Medulla oblongata (tissue), 1 donor: ENCODE measurements around the gene IMPA2.
"Not testable (repeated sequence)": the region's sequence is repeated elsewhere in the genome, so short reads cannot be mapped to it uniquely, and the experiment has no call there.

Source experiments
- DNase-seq: peaks from one replicate; pipeline ENCODE4 v3.0.0-alpha.2; 2015; ENCODE audit errors: extremely low spot score

Gene IMPA2

DNA sequence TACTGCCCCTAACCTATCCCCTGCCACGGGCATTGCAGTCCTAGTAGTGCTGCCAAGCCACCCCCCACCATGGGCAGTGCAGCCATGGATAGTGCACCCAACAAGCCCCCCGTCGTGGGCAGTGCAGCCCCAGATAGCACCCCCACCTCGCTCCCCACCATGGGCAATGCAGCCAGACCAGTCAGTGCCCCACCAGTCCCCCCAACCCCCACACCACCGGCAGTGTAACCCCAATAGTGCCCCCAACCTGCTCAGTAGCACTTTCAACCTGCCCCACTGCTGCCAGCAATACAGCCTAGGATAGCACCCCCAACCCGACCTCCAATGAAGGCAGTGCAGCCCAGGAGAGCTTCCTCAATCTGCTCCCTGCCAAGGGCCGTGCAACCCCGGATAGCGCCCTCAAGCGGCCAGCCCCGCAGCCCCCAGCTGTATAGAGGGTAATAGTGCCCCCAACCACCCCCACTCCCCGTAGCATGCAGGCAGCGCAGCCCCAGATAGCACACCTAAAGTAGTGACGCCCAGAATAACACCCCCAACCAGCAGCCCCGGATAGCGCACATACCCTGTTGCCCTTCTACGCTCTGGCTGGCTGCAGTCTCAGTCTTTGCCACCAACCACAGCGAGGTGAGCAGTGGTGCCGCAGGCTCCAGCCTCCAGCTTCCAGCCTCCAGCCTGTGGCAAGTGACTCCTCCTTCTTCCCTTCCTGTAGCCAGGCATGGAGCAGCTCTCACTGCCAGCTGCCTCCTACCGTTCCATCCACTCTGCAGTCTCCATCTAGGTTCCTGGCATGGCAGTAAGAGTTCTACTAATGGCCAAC is 66.9 kb downstream of the IMPA2 start:
- DNase-seq = no peak

DNA sequence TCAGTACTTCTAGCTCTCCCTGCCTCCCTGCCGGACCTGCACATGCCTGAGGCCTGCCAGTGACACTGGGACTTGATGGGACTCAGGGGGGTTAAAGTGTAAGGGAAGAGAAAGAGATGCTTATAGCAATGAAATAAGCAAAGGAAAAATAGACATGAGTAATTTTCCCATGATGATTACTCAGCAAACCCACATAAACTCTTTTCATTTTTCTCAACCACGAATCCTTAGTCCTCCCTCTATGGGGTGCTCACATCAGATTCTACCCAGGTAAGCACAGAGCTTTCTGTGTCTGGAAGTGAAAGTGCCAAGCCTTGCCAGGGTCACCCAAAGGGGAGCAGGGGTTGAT is 67.5 kb downstream of the IMPA2 start:
- no peak for DNase-seq

DNA sequence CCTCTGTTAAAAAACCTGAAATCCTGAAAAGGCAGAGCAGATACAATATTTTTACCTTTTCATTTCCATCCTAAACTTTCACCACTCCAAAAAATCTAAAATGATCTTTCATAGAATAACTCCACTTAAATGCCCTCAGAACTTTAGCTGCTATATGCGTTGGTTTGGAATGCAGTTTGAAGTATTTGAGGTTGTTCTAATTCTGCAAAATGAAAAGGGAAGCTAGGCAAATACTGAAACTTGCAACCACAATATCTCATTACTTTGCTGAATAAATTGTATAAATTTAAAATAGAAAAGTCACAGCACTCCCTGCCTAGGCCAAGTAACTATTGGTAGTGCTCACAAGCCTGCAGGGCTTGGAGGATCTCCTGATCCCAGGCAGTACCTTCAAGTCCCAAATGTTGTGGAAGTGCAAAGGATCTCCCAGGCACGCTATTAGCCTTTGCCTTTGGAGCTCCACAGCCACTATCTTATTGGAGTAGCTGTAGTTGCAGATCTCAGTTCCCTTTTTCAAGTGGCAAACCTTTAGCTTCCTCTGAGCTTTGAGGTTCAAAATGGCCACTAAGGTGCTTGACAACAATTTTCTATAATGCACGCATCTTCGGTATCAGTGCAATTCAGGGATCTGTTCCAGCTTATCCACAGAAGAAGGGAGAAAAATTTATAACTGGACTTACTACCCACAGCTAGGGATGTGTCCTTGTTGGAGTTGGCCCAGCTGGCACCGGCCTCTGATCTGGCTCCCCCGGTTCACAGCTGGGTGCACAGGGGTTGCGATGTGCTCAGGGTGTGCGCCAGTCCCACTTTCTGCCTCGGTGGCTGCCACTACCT is 68.9 kb downstream of the IMPA2 start:
- peak; percentile 60 for DNase-seq

DNA sequence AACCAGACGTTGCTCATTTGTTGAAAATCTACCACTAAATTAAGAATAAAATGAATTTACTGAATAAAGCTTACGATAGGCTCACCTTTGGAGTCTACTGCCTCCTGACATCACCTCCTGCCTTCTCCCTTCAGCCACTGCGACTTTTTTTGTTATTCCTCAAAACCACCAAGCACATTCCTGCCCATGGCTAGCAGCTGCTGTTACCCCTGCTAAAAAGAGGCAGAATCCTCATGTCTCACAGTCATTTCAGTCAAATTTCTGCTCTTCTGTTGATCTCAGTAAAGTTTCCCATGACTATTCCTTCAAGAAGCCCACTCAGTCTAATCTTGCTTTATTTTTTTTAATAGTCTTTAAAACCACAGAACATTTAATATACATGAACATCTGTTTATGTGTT is 71.6 kb downstream of the IMPA2 start:
- DNase-seq = no peak

DNA sequence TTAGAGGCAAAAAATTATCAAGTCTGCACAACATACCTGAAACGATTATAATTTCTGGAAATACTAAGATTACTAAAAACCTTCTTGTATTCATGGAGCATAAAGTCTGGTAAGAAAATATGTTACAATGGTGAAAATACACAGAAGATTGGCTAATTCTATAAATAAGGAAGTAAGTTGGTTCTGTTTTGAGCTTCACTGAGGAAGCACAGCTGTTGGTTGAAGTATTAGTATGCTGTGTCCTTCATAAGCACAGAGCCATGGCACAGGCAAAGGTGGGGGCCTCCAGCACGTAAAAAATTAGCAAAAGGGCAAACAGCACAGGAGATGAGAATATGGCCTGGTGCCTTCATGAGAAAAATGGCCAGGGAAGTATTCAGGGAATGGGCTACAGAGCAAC is 72.0 kb downstream of the IMPA2 start:
- DNase-seq = no peak

DNA sequence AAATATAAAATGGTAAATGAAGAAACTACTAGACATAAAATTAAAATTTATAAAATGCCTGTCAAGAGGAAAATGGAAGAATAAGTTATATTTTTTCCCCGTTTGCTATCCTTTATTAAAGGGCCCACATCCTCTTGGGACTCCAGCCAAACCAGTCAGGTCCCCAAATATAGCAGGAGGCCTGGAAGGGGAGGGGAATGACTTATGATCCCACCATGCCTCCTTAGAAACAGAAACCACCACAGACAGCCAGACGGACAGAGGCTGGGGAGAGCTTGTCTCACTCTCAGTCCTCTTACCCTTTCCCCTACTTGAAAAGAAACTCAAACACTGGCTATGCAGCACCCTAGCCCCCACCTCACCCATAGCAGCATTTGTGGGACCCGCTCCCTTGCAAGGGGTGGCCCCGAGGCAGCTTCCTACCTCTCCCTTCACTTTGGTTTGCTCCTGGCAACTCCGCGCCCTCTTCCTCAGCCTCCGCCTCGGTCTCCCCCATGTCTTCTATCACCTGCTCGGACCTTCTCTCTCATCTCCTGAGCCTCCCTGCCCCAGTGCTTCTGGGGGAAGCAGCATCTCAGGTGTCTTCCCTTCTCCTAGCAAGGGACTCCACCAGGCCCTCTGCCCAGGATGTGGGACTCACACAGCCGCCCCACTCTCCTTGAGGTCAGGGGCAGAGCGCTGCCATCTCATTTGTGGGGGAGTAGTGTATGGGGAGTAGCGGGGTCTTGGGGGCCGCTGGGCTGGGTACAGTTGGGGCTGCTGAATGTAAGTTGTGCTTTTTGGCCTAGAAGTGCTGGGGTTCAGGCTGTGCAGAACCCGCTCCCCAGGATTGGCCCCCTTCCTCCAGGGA is 75.0 kb downstream of the IMPA2 start:
- DNase-seq = no peak

DNA sequence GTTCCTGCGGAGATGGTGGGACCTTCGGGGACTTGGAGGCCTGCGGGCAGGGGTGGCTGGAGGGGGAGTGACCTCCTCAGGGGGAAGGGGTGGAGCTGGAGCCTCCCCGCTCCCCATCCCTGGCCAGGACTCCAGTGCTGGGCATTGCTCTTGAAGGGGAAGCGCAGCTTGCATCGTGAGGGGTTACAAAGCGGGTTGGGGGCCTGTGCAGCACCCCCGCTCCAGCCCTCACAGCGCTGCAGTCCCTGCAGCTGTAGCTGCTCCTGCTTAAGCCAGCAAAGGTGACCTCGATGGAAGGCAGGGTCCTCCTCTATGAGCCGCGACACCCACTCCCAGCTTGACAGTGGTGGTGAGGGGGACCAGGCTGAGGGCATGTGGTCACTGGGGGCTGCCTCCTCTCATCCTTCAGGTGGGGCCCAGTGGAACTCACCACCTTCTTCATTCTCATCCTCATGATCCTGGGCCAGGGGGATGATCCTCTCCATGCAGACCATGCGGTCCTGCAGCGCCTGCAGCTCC is 75.6 kb downstream of the IMPA2 start:
- no peak for DNase-seq

DNA sequence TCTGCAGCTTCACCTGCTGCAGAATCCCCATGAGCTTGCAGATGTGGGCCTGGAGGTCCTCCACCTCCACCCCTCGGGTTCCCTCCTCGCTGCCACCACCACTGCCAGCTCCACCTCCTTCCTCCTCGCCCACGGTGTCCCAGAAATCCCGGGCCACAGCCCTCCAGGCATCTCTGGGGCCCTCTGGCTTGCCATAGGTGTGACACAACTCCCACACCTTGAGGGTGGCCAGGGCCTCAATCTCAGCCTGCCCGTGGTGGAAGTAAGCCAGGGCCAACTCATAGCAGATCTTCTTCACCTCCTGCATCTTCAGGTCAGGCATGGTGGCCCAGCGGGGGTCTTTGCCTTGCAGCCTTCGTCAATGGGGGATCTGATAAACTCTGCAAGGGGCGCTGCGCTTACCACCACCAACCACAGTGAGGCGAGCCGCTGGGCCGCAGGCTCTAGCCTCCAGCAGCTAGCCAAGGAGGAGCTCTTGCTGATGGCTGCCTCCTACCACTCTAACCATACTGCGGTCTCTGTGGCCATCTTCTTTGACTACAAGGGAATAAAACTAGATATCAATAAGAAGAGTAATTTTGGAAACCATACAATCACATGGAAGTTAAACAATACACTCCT is 76.2 kb downstream of the IMPA2 start:
- DNase-seq = no peak

DNA sequence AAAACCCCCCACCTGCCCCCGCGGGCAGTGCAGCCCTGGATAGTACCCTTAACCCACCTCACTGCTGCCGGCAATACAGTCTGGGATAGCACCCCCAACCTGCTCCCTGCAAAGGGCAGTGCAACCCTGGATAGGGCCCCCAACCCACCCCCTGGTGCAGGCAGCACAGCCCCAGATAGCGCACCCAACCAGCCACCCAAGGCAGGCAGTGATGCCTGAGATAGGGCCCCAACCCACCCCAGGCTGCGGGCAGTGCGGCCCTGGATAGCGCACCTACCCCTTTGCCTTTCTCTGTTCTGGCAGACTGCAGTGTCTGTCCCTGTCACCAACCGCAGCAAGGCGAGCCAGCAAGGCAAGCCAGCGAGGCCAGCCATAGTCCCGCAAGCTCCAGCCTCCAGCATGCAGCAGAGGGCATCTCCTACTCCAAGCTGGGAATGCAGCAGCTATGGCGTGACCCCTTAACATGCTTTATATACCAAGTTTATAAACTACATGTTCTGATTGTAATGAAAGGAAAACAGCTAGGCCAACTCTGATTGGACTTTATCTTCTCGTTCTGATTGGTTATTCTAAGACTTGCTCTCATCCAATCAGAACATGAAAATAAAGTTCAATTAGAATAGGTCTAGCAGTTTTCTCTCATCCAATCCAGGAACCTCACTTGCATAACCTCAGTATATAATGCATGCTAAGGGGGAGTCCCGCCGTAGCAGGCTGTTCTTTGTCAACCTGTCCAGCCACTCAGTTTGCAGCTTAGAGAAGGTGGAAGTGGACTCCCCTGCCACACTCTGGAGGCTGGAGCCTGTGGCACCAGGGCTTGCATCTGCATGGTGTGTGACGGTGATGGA is 78.3 kb downstream of the IMPA2 start:
- no peak for DNase-seq

DNA sequence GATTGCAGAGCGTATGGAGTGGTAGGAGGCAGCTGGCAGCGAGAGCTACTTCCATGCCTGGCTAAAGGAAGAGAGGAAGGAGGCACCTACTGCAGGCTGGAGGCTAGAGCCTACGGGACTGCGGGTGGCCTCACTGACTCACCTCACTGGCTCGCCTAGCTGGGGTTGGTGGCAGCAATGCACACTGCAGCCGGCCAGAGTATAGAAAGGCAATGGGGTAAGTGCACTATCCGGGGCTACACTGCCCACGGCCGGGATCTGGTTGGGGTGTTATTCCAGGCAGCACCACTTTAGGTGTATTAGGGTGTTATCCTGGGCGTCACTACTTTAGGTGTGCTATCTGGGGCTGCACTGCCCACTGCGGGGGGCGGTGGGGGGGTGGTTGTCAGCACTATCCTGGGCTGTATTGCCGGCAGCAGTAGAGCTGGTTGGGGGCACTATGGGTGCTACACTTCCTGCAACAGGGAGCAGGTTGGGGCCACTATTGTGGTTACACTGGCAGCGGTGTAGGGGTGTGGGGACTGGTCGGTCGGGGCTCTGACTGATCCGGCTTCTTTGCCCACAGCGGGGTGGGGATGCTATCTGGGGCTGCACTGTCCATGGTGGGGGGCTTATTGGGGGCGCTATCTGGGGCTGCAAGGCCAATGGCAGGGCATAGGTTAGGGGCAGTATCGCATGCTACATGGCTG is 79.0 kb downstream of the IMPA2 start:
- no peak for DNase-seq

DNA sequence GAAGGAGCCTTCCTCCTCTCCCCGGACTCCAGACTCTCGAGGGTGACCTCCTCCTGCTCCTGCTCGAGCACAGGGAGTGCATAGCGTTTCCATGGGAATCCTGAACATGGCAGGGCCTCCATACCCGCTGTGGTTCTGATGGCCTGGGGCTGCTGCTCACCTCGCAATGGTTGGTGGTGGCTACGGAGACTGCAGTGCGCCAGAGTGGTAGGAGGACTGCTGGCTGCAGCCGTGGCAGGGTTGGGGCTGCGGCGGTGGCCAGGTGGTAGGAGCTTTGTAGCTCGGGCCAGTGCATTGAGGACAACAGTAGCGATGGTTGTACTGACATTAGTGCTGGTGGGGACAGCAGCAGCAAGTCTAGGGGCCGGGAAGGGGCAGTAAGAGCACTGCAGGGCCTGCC is 80.4 kb downstream of the IMPA2 start:
- DNase-seq = no peak

DNA sequence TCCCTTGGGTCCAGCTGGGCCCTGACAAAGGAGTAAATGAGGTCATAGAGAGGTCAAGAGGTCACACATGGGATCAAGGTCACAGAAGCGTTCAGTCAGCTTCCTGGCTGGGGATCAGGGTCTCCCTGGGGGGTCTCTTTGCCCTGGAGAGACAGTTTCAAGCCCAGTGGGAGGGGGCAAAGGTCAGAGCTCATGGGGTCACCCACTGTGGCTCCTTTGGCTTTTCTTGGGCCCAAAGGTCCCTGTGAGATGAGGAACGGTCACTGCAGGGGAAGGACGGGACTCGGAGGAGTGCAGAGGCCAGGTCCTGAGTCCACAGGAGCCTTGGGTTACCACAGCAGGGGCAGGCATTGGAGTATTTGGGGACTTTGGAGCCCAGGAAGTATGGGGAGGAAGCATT is 81.7 kb downstream of the IMPA2 start:
- no peak for DNase-seq

DNA sequence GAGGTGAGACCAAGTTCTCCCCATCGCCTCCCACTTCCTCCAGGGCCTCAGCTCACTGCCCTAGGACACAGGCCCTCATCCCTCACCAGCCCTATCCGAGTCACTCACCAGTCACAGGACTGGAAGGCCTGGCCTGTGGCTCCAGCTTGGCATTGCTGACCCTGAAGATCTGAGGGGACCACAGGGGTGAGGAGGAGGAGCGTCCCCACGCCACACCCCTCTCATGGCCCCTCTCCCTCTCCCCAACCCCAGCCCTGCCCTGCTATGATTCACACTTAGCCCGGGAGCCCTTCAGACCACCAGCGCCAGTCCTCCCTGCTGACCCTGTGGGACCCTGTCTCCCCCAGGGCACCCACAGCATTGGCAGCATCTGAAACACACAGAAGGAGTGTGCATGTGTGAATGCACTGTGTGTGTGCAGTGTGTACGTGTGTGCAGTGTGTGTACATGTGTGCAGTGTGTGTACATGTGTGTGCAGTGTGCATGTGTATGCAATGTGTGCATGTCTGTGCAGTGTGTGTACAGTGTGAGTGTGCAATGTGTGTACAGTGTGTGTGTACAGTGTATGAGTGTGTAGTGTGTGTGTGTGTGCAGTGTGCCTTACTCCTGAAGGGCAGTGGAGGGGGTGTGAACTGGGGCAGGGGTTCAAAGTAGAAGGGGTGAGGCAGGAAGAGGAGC is 82.9 kb downstream of the IMPA2 start:
- DNase-seq = no peak

DNA sequence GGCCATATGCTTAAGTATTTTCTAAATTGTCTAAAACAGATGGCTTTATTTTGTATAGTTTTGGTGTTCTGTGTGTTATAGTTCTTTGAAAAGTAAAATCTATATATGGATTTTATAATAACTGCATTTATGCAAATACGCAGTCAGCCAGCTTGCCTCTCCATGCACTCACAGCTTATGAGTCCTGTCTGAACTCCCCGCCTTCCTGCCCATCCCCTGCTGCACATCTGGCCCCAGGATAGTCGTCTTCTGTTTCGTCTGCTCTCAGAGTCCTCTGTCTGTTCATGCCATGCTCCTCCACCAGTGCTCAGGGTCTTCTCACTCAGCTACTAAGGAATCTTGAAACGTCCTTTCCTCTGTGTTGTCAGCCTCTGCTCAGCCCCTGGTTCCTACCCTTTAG is 84.1 kb downstream of the IMPA2 start:
- DNase-seq = no peak

DNA sequence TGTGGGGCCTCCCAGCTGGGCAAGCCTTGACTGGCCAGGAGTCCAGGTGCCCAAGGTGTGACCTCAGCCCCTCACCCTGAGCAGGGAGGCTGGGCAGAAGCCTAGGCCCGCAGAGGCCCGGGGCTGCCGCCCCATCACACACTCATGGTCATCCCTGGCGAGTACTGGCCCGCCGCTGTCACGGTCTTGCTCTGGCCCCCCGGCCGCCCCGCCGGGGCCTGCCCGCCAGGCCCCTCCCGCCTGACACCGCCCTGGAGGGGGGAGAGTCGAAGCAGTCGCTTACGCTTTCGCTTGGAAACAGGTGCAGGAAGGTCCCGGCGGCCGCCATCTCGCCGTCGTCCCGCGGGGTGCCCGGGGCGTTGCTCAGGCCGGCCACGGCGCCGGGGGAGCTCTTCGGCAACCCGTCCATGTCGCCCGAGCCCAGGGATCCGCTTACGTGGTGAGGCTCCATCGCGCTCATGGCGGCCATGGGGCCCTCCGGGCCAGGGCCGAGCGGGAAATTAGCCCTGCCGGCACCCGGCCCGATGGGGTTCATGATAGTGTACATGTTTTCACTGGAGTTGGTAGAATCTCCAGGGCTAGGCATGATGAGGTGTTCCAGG is 85.7 kb downstream of the IMPA2 start:
- DNase-seq = no peak

DNA sequence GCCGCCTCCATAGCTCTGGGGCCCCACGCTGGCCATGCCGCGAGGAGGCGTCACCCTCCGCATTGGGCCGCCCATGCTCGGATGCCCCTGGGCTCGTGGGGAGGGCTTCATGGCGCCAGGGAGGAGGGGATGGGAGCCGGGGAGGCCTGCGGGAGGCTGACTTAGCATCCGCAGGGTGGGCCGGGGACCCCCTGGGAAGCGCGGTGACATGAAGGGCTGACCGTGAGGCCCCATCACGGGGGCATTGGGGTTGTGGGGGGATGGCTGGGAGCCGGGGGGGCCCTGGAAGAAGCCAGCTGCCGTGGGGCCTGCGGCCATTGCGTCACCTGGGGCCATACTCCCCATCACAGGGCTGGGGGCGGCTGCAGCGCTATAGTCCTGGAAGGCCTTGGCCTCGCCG is 86.4 kb downstream of the IMPA2 start:
- no peak for DNase-seq

DNA sequence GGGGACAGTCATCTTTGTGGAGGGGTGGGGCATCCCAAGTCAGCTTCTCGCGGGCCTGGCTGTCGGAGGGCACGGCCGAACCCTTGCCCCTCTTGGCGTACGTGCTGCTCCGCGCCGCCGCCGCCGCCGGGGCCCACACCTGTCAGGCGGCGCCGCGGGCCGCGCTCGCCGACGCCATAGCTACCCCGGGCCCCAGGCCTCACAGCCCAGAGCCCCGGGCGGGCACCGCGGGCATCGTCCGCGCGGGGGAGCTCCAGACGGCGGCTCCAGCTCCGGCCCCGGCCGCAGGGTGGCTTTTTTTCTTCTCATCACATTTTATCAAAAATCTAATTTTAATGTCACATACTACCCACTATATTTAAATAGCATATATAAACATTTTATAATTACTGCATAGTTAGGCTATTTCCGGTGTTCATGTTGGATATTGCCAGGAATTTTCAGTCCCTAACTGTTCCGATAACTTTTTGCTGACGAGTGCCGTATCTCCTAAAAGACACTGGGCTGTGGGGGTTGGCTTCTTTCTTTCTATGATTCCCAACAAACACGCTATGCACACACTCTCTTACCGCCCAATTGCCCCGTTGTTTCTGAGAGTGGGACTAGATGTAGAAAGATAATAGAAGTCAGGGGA is 87.1 kb downstream of the IMPA2 start:
- not testable (repeated sequence) for DNase-seq

DNA sequence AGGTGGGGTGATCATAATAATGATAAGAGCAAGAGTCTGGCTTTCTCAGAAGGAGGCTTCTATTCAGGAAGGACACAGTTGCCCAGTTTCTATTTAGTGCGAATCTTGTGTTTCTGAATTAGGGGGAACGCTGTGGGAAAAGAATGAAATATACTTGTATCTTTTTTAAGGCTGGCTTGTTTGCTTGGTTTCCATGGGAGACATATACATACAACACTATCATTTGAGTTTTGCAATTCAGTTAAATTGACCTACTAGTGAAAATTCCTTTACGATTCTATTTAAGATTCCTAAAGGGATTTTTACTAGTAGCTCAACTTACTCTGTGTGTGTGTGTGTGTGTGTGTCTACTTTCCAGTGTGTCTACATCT is 87.6 kb downstream of the IMPA2 start:
- DNase-seq = no peak

DNA sequence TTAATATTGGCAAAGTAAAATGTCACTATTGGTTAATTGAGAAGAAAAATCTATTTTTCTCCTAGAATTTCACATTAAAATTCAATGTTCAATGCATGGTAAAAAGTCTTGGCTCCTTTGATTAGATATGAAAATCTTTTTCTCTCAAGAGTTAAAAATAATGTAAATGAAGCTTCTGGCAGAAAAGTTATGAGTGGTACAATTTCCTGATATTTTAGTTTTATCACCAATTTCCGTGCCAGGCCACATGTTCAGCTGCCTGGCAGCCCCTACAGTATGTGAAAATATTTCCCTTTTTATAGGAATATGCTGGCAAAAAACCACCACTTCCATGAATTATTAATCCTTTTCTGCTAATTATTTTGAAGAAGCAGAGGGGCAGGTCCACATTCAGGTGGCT is 89.8 kb downstream of the IMPA2 start:
- DNase-seq = not testable (repeated sequence)
